Measurements from ENCODE around the gene KYNU. TPM values are rescaled to one million over a fixed set of nuclear protein-coding genes. Genes with fewer than 3 reads are reported as not detected.
A peak's percentile ranks its signal among the peaks of the same experiment; 100 is the strongest.

The KYNU gene
- total and polyA plus RNA-seq, 8 donors = 0.12 to 2.6 (median 0.53) TPM

DNA sequence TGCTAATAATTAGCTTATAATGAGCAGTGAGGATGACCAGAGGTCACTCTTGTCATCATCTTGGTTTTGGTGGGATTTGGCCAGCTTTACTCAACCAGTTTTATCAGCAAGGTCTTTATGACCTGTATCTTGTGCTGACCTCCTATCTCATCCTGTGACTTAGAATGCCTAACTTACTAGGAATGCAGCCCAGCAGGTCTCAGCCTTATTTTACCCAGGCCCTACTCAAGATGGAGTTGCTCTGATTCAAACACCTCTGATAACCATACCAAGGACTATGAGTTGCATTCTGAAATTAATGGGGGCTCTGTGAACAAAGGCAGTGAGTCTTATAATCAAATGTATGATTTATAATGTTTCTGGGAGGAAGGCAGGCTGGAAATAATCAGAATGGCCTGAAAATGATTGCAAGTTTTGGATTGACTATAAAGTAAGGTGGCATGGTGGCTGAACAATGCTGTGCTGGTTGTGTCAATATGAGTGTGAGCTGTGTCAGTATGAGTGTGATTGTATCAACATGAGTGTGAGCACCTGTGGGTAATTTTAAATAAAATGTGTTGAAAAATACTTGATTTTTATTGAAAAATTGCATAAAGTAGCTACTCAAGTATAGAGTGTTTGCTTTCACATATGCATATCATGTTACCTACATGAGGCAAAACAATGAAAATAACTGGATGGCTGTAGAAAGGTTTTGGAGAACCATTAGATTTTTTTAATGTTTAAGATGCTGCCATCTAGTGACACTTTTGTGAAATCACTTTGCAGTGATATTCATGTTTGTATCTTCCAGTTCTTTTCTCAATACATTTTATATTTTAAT is 103.0 kb downstream of the KYNU start:
- no peak overlapping the region for H3K27ac ChIP-seq
- no peaks in the 10 kb centered on the region for H3K36me3 ChIP-seq
- TF ChIP-seq, protein P1, sequence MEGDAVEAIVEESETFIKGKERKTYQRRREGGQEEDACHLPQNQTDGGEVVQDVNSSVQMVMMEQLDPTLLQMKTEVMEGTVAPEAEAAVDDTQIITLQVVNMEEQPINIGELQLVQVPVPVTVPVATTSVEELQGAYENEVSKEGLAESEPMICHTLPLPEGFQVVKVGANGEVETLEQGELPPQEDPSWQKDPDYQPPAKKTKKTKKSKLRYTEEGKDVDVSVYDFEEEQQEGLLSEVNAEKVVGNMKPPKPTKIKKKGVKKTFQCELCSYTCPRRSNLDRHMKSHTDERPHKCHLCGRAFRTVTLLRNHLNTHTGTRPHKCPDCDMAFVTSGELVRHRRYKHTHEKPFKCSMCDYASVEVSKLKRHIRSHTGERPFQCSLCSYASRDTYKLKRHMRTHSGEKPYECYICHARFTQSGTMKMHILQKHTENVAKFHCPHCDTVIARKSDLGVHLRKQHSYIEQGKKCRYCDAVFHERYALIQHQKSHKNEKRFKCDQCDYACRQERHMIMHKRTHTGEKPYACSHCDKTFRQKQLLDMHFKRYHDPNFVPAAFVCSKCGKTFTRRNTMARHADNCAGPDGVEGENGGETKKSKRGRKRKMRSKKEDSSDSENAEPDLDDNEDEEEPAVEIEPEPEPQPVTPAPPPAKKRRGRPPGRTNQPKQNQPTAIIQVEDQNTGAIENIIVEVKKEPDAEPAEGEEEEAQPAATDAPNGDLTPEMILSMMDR (IDR thresholded peaks at IDR 0.05) = peak; percentile 19 to 59 (median 42)
- intact Hi-C loops (cut with DNase I) = no loop called here
- H3K27me3 ChIP-seq = no peaks in the 10 kb centered on the region
- no peak for DNase-seq
- peaks cover 0 to 4% (median 0%) of the 10 kb centered on the region in 4 donors for H3K9me3 ChIP-seq
- peak in 3 of 4 donors; percentile 32 to 65 (median 63) for ATAC-seq
- FAIRE-seq = peak; percentile 86
- no peak overlapping the region for H3K4me3 ChIP-seq
- no peaks in the 10 kb centered on the region for H3K4me1 ChIP-seq

DNA sequence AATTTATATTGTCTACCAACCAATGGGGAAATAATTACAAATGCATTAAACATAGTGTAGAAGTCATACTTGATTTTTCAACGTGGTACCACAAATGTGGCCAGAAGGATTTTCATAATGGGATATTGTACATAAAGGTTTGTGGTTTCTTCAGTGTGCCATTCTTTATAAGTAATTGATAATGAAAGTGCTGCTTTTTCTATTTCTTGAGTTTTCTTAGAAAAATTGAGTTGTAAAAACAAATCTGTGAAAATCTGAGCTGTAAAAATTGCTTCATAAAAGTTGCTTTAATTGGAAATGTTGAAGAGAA is 103.6 kb downstream of the KYNU start:
- H3K27ac ChIP-seq = no peak overlapping the region
- H3K4me3 ChIP-seq = no peak overlapping the region
- intact Hi-C loops (cut with DNase I) = no loop called here
- DNase-seq = no peak
- H3K27me3 ChIP-seq = no peaks in the 10 kb centered on the region
- peaks cover 0 to 4% (median 0%) of the 10 kb centered on the region in 4 donors for H3K9me3 ChIP-seq
- H3K36me3 ChIP-seq = no peaks in the 10 kb centered on the region
- FAIRE-seq = no peak
- ATAC-seq = no peak
- TF ChIP-seq, protein P1 (IDR thresholded peaks at IDR 0.05) = no peak
- 0 to 2% methylated on average over 1 of the region's 1 CpG for WGBS, 2 donors
- no peaks in the 10 kb centered on the region for H3K4me1 ChIP-seq

DNA sequence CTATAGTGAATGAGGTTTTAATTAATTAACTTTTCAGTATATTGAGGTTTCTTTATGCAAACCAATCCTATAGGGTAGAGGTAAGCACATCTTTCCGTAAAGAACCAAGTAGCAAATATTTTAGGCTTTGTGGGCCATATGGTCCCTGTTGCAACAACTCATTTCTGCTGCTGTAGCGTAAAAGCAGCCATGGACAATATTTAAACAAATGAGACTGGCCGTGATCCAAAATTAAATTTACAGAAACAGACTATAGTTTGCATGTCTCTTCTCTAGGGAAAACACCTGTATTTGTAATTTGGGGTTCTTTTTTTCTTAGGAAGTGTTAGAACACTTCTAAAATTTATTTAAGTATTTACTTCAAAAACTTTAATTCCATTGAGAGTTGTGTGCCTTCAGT is 104.3 kb downstream of the KYNU start:
- 68 to 69% methylated on average over 3 of the region's 3 CpGs for WGBS, 2 donors
- DNase-seq = no peak
- FAIRE-seq = no peak
- Histone ChIP-seq H3K9me3 (peaks cover 0 to 4% (median 0%) of the 10 kb centered on the region in 4 donors), H3K4me3 (no peak overlapping the region), H3K4me1 (no peaks in the 10 kb centered on the region), H3K27ac (no peak overlapping the region), H3K27me3 (no peaks in the 10 kb centered on the region), H3K36me3 (no peaks in the 10 kb centered on the region)
- no peak for ATAC-seq
- intact Hi-C loops (cut with DNase I) = no loop called here
- TF ChIP-seq, protein P1 (IDR thresholded peaks at IDR 0.05) = no peak

DNA sequence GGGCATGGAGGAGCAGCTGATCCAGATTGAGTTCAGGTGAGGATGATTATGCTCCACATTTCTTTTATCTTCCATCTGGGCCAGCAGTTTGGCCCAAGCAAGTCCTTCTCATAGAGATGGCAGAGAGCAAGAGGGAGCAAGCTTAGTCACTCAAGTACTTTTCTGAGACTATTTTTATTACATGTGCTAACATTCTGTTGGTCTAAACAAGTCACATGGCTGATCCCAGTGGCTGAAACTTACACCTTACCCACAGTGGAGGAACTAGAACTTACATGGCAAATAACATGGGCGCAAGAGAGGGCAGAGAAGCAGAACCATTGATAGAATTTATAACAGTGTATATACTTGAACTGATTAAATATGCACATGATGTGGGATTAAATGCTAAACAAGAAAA is 105.7 kb downstream of the KYNU start:
- Histone ChIP-seq H3K27ac (no peak overlapping the region), H3K27me3 (no peaks in the 10 kb centered on the region), H3K9me3 (peaks cover 0 to 4% (median 0%) of the 10 kb centered on the region in 4 donors), H3K36me3 (no peaks in the 10 kb centered on the region), H3K4me1 (no peaks in the 10 kb centered on the region), H3K4me3 (no peak overlapping the region)
- intact Hi-C loops (cut with DNase I) = no loop called here
- TF ChIP-seq, protein P1 (IDR thresholded peaks at IDR 0.05) = no peak
- 96 to 97% methylated on average over 1 of the region's 1 CpG for WGBS, 2 donors
- FAIRE-seq = no peak
- no peak for DNase-seq
- no peak for ATAC-seq

DNA sequence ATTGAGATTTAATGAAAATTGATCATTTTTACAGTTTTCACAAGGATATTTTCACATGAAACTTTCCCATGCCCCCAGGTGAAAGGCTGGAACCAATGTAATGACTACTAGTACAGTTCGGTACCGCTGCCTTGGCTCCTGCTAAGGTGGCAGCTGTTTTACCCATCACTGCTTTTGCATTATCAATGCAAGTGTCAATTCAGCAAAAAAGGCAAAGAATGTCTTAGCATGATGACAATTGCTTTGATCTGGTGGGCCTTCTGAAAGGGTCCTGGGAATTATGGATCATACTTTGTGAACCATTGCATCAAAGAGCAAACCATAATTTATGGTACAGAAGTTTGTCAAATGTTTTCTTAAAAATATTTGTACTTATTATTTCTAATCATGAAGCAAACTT is 107.2 kb downstream of the KYNU start:
- H3K4me1 ChIP-seq = no peaks in the 10 kb centered on the region
- intact Hi-C loops (cut with DNase I) = no loop called here
- H3K9me3 ChIP-seq = peaks cover 0 to 4% (median 0%) of the 10 kb centered on the region in 4 donors
- no peak for DNase-seq
- no peaks in the 10 kb centered on the region for H3K27me3 ChIP-seq
- no peak overlapping the region for H3K4me3 ChIP-seq
- ATAC-seq = no peak
- TF ChIP-seq, protein P1 (IDR thresholded peaks at IDR 0.05) = no peak
- WGBS, 2 donors = 92 to 99% methylated on average over 2 of the region's 2 CpGs
- no peaks in the 10 kb centered on the region for H3K36me3 ChIP-seq
- no peak overlapping the region for H3K27ac ChIP-seq
- FAIRE-seq = no peak
